NOMO-1 treated with dmso at 0.1 percent for 144 hours (cell line): ENCODE data around the gene CDSN.

Experiments
- DNase-seq: peaks from one replicate; lab custom pipeline; 2025; ENCODE audit not compliant: unreplicated experiment; lab: John Stamatoyannopoulos, UW

CDSN gene

GRCh38 chr6:31116661-31117385 is 3.4 kb downstream of the CDSN start:
- DNase-seq: no peak

DNA sequence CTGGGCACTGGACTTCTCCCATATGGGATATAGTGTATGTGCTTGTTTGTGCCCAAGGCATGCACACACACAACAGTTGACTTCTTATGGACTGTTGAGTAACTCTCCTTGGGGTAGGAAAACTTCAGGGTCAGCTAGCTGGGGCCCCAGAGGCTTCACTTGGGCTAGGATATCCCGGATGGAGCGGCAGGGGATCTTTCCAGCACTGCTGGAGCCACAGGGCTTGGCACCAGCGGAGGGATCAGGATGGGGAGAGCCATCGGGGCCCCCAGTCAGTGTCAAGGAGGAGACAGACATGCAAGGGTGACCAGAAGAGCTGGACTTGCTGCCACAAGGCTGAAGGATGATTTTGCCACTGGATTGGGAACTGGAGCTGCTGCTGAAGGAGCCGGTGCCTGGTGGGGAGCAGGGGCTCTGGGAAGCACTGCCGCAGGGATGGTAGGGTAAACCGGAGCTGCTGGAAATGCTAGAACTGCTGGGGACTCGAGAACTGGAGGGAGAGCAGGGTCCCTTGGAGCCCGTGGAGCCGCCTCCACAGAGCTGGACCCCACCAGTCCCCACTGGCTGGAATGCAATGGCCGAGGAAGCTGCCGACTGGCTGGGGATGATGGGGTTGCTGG is 4.2 kb downstream of the CDSN start:
- DNase-seq: no peak

GRCh38 chr6:31114970-31115849 is 5.0 kb downstream of the CDSN start:
- DNase-seq: no peak

- no peak for DNase-seq
Measured at GRCh38 chr6:31114541-31114878, 5.7 kb downstream of the CDSN start, which contains the start of gene PSORS1C1. Gene PSORS1C1, plus strand, starts transcription at chr6:31114800. Its CDS starts 14,833 bp downstream, at chr6:31129633.

- DNase-seq: no peak
Measured at GRCh38 chr6:31113861-31114540, 6.2 kb downstream of the CDSN start.

DNA sequence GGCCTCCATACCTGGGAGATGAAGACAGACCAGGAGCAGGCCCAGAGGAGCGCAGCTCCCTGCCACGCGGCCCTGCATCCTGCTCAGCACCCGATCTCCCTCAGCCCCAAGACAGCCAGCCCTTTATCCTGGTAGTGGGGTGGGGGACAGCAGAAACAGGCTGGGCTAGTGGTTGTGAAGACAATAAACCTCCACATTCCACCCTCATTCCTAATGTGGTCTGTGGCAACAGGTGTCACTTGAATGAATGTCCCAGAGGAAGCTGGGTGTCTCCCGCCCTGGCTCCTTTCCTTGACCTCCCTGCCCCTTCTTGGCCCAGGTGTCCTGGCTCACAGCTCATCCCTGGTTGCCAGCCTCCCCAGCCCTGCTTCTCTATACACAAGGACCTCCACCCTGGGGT is 7.8 kb downstream of the CDSN start, which contains the start of gene C6orf15:
Gene C6orf15 (minus strand): TSS at position 98 of the 400 bp plus-strand sequence. CDS start 20 bp downstream, at position 78.
- DNase-seq: no peak

DNA sequence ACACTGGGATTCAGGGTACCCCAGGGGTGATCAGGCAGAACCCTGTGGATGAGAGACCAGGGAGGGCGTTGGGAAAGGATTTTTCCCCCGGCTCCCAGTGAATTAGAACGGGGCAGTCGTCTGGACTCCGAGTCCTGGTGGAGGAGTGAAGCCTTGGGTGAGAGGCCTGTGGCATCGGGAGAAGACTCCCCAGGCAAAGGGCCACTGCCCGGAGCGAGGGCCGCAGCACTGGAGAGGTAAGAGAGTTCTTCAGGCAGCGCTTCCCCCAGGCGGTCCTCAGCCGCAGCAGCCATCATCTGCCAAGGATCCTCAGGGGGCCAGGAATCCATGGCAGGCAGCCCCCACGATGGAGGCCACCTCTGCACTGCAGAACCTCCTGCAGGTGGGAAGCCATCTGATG is 8.5 kb downstream of the CDSN start:
- no peak for DNase-seq

GRCh38 chr6:31110825-31111582 is 9.2 kb downstream of the CDSN start:
- no peak for DNase-seq

DNA sequence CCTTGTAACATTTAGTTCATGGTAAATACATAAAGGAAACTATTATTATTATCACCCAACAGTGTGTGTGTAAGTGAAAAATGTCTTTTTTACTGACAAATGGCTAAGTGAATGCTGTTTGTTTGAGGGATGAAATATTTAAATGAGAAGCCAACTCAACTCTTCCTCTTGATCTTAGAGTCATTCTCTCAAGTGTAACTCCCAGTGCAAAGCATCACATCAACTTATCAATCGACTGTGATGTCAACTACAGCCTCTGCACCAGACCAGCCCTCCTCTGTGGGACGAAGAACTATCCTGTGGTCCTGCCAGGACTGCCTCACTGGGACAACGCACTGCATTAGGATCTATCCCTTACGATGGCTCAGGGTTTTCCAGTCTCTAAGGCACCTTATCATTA is 13.2 kb downstream of the CDSN start:
- DNase-seq: no peak

DNA sequence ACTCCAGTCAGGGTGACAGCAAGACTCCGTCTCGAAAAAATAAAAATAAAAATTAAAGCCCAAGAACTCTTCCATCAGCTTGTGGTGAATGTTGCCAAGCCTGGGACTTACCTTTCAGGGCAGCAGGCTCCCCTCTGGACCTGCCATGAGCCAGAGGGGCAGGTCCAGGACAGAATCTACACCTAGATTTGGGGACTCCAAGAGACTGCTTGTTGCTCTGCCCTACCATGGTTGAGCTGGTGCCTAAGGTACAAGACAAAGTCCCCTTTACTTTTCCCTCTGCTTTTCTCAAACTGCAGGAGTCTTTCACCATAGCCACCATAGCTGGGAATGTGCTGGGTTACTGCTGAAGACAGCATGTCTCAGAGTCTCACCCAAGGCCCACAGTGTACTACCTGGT is 17.1 kb downstream of the CDSN start:
- no peak for DNase-seq

DNA sequence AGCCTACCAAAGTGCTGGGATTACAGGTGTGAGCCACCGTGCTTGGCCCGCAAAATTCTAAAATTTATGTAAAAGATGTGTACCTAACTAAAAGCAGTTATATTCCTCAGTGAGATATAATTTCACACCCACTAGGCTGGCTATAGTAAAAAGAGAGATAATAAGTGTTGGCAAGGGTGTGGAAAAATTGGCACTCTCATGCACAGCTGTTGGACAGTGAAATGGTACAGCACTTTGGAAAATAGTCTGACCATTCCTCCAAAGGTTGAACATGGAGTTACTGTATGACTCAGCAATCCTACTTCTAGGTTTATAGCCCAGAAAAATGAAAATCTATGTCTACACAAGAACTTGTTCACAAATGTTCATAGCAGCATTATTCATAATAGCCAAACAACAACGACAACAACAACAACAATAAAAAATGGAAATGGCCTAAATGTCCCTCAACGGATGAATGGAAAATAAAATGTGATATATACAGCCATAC is 21.8 kb downstream of the CDSN start:
- DNase-seq: no peak

DNA sequence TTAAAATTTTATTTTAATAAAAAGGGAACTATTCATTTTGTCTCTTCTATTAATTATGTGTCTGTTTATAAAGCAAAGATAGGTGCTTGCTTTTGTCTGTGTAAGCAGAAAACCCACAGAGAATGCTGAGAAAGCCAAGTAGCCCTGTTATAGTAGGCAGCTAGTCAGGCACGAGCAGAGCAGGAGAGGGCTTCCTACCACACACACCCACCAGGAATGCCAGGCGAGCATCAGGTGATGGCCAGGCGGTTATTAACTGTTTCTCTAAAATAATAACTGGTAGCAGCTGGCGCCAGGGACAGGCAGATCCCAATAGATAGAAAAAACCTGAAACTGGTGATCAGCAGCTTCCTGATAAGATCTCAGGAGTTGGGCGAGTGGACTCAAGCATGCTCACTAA is 23.6 kb downstream of the CDSN start:
- DNase-seq: no peak

DNA sequence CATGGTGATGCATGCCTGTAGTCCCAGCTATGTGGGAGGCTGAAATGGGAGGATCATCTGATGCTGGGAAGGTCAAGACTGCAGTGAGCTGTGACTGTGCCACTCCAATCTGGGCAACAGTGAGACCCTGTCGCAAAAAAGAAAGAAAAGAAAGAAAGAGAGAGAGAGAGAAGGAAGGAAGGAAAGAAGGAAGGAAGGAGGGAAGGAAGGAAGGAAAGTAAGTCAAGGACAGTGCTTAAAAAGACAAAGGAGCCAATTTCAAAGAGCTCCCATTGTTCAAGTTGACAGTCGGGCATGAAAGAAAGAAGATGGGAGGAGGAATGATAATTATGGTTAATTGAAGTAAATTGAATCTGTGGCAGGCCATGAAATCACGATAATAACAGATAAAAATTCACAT is 24.0 kb downstream of the CDSN start:
- no peak for DNase-seq

GRCh38 chr6:31094389-31094881 is 25.8 kb downstream of the CDSN start:
- DNase-seq: no peak

DNA sequence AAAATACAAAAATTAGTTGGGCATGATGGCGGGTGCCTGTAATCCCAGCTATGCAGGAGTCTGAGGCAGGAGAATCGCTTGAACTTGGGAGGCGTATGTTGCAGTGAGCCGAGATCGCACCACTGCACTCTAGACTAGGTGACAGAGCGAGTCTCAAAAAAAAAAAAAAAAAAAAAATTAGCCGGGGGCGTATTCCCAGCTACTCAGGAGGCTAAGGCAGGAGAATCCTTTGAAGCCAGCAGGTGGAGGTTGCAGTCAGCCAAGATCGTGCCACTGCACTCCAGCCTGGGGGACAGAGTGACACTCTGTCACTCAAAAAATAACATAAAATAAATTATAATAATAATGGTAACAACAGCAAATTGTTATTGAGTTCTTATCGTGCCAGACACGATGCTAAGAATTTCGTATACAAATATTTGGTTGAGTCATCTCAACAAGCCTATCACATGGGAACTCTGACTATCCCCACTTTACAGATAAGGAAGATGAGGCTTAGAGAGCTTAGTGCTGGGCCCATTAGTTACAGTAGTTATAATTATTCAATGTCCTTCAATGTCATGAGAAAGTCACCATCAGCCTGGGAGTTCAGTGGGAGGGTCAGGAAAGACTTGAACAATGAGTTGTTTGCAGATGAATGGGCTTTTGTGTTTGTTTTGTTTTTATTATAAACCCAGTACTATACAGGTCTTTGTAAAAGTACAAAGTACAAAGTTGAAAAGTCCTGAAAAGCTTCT is 27.3 kb downstream of the CDSN start:
- DNase-seq: no peak

DNA sequence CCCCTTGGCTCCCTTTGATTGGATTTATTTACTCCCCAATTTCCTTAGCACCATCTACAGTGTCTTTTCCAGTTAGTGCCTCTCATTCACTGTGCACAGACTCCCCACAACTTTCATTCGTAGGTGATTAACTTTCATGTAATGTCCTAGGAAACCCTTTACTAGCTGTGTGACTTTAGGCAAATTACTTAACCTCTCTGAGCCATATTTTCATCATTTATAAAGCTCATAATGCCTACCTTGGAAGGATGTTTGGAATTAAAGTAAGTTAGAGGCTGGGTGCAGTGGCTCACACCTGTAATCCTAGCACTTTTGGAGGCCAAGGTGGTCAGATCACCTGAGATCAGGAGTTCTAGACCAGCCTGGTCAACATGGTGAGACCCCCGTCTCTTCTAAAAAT is 28.0 kb downstream of the CDSN start:
- no peak for DNase-seq

DNA sequence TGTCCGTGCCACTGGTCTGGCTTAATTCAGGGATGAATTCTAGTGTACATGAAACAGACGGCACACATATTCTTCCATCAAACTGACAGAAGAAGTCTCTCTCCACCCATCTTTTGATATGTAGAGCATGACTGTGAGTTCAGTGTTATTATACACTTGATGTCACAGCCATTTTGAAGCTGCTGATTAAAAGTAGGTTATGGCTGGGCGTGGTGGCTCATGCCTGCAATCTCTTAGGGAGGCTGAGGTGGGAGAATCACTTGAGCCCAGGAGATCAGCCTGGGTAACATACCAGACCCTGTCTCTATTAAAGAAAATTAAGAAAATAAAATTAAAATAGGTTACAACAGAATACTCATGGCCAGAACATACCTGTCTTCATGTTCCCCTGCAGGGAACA is 28.6 kb downstream of the CDSN start:
- DNase-seq: no peak

DNA sequence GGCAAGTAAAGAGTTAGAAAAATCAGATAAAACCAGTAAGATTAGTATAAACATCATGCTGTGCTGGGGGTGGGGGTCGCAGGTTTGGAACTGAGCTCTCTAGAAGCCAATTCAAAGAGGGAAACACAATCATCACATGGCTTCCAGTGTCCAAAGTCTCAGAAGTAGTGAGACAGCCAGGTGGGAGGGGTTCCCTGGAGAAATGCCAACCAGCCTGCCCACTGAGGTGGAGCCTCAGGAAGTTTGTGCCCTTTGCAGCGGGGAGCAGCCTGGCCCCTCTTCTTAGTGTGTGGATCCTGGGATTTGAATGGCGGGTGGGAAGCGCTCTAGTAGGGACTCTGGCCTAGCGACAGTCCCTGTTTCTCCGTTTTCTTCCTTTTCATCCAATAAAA is 29.3 kb downstream of the CDSN start:
- no peak for DNase-seq

- DNase-seq: no peak
Measured at GRCh38 chr6:31090275-31090972, 29.8 kb downstream of the CDSN start.
